Endothelial cell of umbilical vein (primary cell): ENCODE data around the gene GTF2A2. TPM values are rescaled to one million over a fixed set of nuclear protein-coding genes. Genes with fewer than 3 reads are reported as not detected.

Experiments used
- BruUV-seq: library from RNA; stranded (reverse); fragments of 400-500 nt; replicated peaks from 2 replicates; lab custom pipeline; 2021; lab: Mats Ljungman, UMichigan
- CTCF ChIA-PET: fragments of 300-600, 350-600 bp; sonication (Branson Sonifier 250); formaldehyde crosslinking; loops from one replicate; lab custom pipeline; 2021; ENCODE audit warnings: antibody characterized with exemption, inconsistent platforms; lab: Charles Lee
- POLR2A ChIA-PET: fragments of 300-600, 350-600 bp; sonication (Branson Sonifier 250); formaldehyde crosslinking; loops from one replicate; lab custom pipeline; 2021; ENCODE audit warnings: antibody characterized with exemption, inconsistent platforms; lab: Charles Lee
- DNase-seq: peaks from one replicate; pipeline ENCODE4 v3.0.0-alpha.2; 2011; ENCODE audit warnings: low read depth, low spot score
- FAIRE-seq: peaks from 2 replicates; lab custom pipeline; 2011; peaks lifted over from hg19 to GRCh38; lab: Jason Lieb, UNC
- H2AFZ ChIP-seq: 2 replicates; pipeline ENCODE4 v1.6.0; 2012; ENCODE audit warnings: low read depth, low read length, control low read depth, inconsistent platforms
- H3K27ac ChIP-seq: 2 replicates; pipeline ENCODE4 v1.5.1; 2011; ENCODE audit warnings: low read depth, mild to moderate bottlenecking, control low read depth, low read length, moderate library complexity; ENCODE audit not compliant: insufficient read depth
- H3K27me3 ChIP-seq, 2 experiments: 2 replicates each; pipeline versions ENCODE4 v1.6.0 to v1.6.1; 2011; ENCODE audit warnings: low read length in 2 of 2, mixed read lengths in 1 of 2; ENCODE audit not compliant: control insufficient read depth in 2 of 2, insufficient read depth in 2 of 2
- H3K36me3 ChIP-seq, 2 experiments: 2 replicates in 1 of 2; 3 replicates in 1 of 2; pipeline ENCODE4 v1.5.1; 2011; ENCODE audit warnings: low read length in 2 of 2, mild to moderate bottlenecking in 1 of 2, moderate library complexity in 1 of 2; ENCODE audit not compliant: control insufficient read depth in 2 of 2, insufficient read depth in 2 of 2; ENCODE audit errors: extremely low read depth in 1 of 2
- H3K4me1 ChIP-seq: 3 replicates; pipeline ENCODE4 v1.5.1; 2011; ENCODE audit warnings: mild to moderate bottlenecking, low read length; ENCODE audit not compliant: control insufficient read depth, insufficient read depth; ENCODE audit errors: extremely low read depth
- H3K4me2 ChIP-seq: 2 replicates; pipeline ENCODE4 v1.6.1; 2011; ENCODE audit warnings: low read length, control low read depth, mixed read lengths; ENCODE audit not compliant: insufficient read depth
- H3K4me3 ChIP-seq, 3 experiments: fragments of 200-600 bp in 1 of 3; sonication (generic), shearing (Covaris generic) in 1 of 3; replicated peaks in 1 of 3; 2 replicates each; pipeline ENCODE4 v1.5.1; 2011 to 2016; ENCODE audit warnings: control low read depth in 3 of 3, low read length in 3 of 3, mild to moderate bottlenecking in 2 of 3, inconsistent platforms in 1 of 3, low read depth in 1 of 3, moderate library complexity in 1 of 3; ENCODE audit not compliant: insufficient read depth in 1 of 3
- H3K79me2 ChIP-seq: 2 replicates; pipeline ENCODE4 v1.6.0; 2012; ENCODE audit warnings: low read length, inconsistent platforms; ENCODE audit not compliant: control insufficient read depth, insufficient read depth
- H3K9ac ChIP-seq: replicated peaks from 2 replicates; pipeline ENCODE3; 2011; ENCODE audit warnings: low read length, control low read depth; ENCODE audit not compliant: insufficient read depth; ENCODE audit errors: extremely low read depth
- H3K9me1 ChIP-seq: replicated peaks from 3 replicates; pipeline ENCODE4 v1.6.0; 2011; ENCODE audit warnings: mild to moderate bottlenecking, low read length; ENCODE audit not compliant: control insufficient read depth, insufficient read depth; ENCODE audit errors: extremely low read depth
- H3K9me3 ChIP-seq: replicated peaks from 2 replicates; pipeline ENCODE4 v1.5.1; 2012; ENCODE audit warnings: low read length, inconsistent platforms; ENCODE audit not compliant: control insufficient read depth, insufficient read depth
- H4K20me1 ChIP-seq: replicated peaks from 2 replicates; pipeline ENCODE3; 2011; ENCODE audit warnings: mild to moderate bottlenecking, low read length; ENCODE audit not compliant: control insufficient read depth, insufficient read depth; ENCODE audit errors: extremely low read depth
- EZH2 ChIP-seq: IDR thresholded peaks from 2 replicates; pipeline ENCODE4 v1.6.1; 2012; ENCODE audit warnings: borderline replicate concordance, low read depth, mild to moderate bottlenecking, moderate library complexity, low read length, inconsistent platforms; ENCODE audit not compliant: severe bottlenecking
- FOS ChIP-seq: IDR thresholded peaks from 2 replicates; pipeline ENCODE4 v1.6.1; 2011; ENCODE audit warnings: mild to moderate bottlenecking, low read length, moderate library complexity, borderline replicate concordance; ENCODE audit not compliant: insufficient read depth
- GATA2 ChIP-seq: IDR thresholded peaks from 2 replicates; pipeline ENCODE4 v1.7.0; 2011; ENCODE audit warnings: low read depth, mild to moderate bottlenecking, moderate library complexity, mixed read lengths, low read length; ENCODE audit not compliant: insufficient read length, insufficient read depth
- JUN ChIP-seq: IDR thresholded peaks from 2 replicates; pipeline ENCODE4 v1.6.1; 2011; ENCODE audit warnings: borderline replicate concordance, low read depth; ENCODE audit not compliant: insufficient read length, insufficient read depth
- MYC ChIP-seq: IDR thresholded peaks from one replicate; pipeline ENCODE4 v1.6.1; 2011; ENCODE audit warnings: mild to moderate bottlenecking, low read depth, low read length
- POLR2A ChIP-seq: IDR thresholded peaks from 2 replicates; pipeline ENCODE4 v1.6.1; 2012; ENCODE audit warnings: low read depth, mild to moderate bottlenecking, control low read depth, low read length
- POLR2AphosphoS5 ChIP-seq: IDR thresholded peaks from 2 replicates; pipeline ENCODE4 v1.6.1; 2012; ENCODE audit warnings: low read depth, mild to moderate bottlenecking, control low read depth, low read length, moderate library complexity; ENCODE audit not compliant: insufficient read depth
- dilution Hi-C: fragments of 300-500 bp; cut with MboI; formaldehyde crosslinking; loops from one replicate; pipeline ENCODE4 v1.15.0; 2019; ENCODE audit warnings: low sequenced_read_pairs; ENCODE audit not compliant: extremely low pct_ligation_motif_present
- intact Hi-C: fragments of 100-400 bp; cut with micrococcal nuclease; formaldehyde crosslinking; loops from one replicate; pipeline ENCODE4 v1.10.0; 2022
- polyA plus RNA-seq, 4 experiments: library from polyadenylated mRNA; depleted of rRNA in 3 of 4; stranded (reverse) in 3 of 4; unstranded in 1 of 4; fragments of >200 nt; gene quantifications; 2 replicates each; pipeline versions ENCODE4 v1.2.1 to v1.2.3, GENCODE V29; 2011 to 2012; ENCODE audit warnings: missing spikeins in 1 of 4
- total RNA-seq: library from RNA; stranded (reverse); gene quantifications from 2 replicates; pipeline ENCODE4 v1.2.3, GENCODE V29; 2021
- TF ChIP-seq, protein P1 (sequence below): IDR thresholded peaks from 2 replicates; pipeline ENCODE4 v1.6.1; 2011; ENCODE audit not compliant: insufficient read depth, insufficient read length
- TF ChIP-seq, protein P2 (sequence below), 2 donors: IDR thresholded peaks; 1 replicate in 1 of 2; 2 replicates in 1 of 2; pipeline ENCODE4 v1.5.1; 2011; ENCODE audit warnings: low read length in 2 of 2, mild to moderate bottlenecking in 2 of 2, moderate library complexity in 2 of 2, control low read depth in 1 of 2, inconsistent platforms in 1 of 2, low read depth in 1 of 2; ENCODE audit not compliant: insufficient read depth in 1 of 2; ENCODE audit errors: extremely low read depth in 1 of 2

GTF2A2 gene
- total and polyA plus RNA-seq, 2 donors (not counting 3 experiments of a cell fraction or from before 2014, with no cell fraction given) = 67.9 to 128 TPM

DNA sequence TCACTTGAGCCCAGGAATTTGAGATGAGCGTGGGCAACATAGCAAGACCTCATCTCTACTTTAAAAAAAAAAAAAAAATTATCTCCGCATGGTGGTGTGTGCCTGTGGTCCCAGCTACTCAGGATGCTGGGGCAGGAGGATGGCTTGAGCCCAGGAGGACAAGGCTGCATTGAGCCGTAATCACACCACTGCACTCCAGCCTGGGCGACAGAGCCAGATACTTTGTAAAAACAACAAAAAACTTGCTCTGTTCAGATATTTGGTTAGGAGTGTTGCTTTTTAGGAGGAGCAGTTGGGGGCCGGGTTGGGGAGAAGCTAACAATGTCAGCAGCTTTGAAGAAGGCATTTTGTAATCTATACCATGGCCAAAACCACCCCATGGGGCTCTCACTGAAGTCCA lies 41.7 kb downstream of the GTF2A2 start:
- no peak overlapping the region for H3K4me3 ChIP-seq
- H2AFZ ChIP-seq = no peak overlapping the region
- H3K9me3 ChIP-seq = no peaks in the 10 kb centered on the region
- CTCF ChIA-PET = interaction anchor here (0.8 kb wide), 1 partner anchor 83 kb away, joined by 3 read pairs; no protein-coding TSS in a partner anchor
- DNase-seq (no peak), FAIRE-seq (no peak)
- no peaks in the 10 kb centered on the region for H3K9me1 ChIP-seq
- H3K27me3 ChIP-seq = peaks cover 11 to 27% of the 10 kb centered on the region in 2 experiments
- H3K4me2 ChIP-seq = no peak overlapping the region
- POLR2A ChIA-PET = no interaction called here
- no peak overlapping the region for H3K9ac ChIP-seq
- no peaks in the 10 kb centered on the region for H4K20me1 ChIP-seq
- H3K36me3 ChIP-seq = no peaks in the 10 kb centered on the region
- no TSS peak for BruUV-seq
- no peak overlapping the region for H3K27ac ChIP-seq
- intact Hi-C loops = no loop called here
- peaks cover 8% of the 10 kb centered on the region for H3K4me1 ChIP-seq
- dilution Hi-C loops = no loop called here
- no peaks in the 10 kb centered on the region for H3K79me2 ChIP-seq
- TF ChIP-seq GATA2 = no peak
- no peak for TF ChIP-seq JUN
- no peak for TF ChIP-seq MYC
- no peak for TF ChIP-seq FOS
- TF ChIP-seq, protein P1, sequence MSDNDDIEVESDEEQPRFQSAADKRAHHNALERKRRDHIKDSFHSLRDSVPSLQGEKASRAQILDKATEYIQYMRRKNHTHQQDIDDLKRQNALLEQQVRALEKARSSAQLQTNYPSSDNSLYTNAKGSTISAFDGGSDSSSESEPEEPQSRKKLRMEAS = no peak
- no peak for TF ChIP-seq POLR2A
- TF ChIP-seq, protein P2, sequence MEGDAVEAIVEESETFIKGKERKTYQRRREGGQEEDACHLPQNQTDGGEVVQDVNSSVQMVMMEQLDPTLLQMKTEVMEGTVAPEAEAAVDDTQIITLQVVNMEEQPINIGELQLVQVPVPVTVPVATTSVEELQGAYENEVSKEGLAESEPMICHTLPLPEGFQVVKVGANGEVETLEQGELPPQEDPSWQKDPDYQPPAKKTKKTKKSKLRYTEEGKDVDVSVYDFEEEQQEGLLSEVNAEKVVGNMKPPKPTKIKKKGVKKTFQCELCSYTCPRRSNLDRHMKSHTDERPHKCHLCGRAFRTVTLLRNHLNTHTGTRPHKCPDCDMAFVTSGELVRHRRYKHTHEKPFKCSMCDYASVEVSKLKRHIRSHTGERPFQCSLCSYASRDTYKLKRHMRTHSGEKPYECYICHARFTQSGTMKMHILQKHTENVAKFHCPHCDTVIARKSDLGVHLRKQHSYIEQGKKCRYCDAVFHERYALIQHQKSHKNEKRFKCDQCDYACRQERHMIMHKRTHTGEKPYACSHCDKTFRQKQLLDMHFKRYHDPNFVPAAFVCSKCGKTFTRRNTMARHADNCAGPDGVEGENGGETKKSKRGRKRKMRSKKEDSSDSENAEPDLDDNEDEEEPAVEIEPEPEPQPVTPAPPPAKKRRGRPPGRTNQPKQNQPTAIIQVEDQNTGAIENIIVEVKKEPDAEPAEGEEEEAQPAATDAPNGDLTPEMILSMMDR (IDR thresholded peaks at IDR 0.05; ENCODE audit: extremely low read depth in 1 of 2, insufficient read depth in 1 of 2, low read depth in 1 of 2, low read length in 2 of 2) = no peak
- no peak for TF ChIP-seq POLR2AphosphoS5
- TF ChIP-seq EZH2 = no peak
